ENCODE data around the gene SH2B2.
A peak's percentile ranks its signal among the peaks of the same experiment; 100 is the strongest.
"Not testable (repeated sequence)": the region's sequence is repeated elsewhere in the genome, so short reads cannot be mapped to it uniquely, and the experiment has no call there.

SH2B2 gene

DNA sequence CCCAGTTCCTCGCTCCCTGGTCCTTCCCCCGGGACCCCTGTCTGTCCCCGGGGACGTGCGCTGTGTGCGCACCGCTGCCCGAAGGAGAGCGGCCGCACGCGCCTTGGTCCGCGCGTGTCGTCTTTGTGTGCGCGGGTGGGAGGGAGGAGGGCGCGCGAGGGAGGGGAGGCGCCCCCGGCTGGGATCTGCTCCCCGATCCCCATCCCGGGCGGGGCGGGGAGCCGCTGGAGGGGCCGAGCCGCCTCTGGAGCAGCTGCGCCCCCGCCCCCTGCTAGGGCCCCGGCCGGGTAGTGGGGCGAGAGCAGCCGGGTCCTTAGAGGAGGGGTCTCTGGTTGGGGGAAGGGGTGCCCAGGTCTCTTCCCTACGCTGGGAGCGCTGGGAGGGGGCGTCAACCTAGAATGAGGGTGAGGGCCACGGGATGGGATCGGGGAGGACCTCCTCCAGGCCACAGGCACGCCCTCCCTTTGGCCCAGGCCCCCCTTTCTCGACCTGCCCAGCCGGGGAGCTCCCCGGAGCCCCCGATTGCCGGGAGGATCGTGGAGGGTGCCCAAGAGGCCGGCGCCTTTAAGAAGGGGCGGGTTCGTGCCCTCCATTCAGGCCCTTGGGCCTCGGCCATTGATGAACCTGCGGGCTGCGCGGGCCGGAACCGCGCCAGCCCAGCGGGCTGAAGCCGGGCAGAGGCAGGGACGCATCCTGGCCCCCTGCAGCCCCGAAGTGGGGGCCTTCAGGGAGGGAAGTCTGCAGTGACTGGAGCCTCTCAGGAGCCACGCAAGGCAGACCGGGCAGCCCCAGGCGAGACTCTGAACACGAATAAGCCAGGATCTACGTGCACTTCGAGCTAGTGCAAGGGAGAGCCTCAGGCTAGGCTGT, 678 bp downstream of the SH2B2 start:
- peak; percentile 14 for DNase-seq

DNA sequence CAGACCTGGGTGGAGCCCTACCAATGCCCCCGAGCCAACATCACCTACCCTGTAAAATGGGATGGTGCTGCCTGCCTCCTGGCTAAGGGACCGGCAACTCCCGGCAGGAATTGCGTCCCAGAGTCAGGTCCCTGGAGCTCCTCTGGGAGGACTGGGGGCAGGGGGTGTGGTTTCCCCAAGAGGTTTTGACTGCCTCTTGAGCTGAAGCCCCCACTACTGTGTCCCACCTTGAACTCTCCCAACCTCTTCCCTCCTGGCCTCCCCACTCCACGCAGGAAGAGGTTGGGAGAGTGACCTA, 1.3 kb downstream of the SH2B2 start:
- DNase-seq: no peak

DNA sequence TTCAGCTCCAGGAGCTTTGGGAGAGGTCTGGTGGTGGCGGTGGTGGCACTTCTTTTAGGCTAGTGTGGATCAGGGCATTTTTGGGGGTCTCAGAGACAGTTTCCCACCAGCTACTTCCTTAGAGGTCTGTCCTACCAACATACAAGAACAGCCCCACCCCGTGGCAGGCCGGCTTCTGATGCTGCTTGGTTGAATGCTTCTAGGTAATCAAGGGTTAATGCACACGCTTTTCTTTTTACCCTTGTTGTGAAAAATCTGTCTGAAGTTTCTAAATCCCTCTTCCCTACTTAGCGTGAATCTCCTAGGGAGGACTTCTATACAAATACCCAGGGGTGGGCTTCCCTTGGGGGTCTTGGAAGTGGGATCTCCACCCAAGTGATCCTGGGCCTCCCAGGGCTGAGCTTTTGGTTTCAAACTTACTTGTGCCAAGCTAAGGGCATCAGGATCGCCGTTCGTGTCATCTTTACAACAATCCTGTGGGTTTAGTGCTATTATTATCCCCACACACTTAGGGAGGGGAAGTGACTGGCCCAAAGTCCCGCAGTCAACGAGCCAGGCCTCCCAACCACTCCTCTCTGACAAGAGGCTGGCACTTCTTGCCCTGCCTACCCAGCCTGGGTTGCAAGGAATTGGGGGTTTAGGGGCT, 1.7 kb downstream of the SH2B2 start:
- peak; percentile 22 for DNase-seq

DNA sequence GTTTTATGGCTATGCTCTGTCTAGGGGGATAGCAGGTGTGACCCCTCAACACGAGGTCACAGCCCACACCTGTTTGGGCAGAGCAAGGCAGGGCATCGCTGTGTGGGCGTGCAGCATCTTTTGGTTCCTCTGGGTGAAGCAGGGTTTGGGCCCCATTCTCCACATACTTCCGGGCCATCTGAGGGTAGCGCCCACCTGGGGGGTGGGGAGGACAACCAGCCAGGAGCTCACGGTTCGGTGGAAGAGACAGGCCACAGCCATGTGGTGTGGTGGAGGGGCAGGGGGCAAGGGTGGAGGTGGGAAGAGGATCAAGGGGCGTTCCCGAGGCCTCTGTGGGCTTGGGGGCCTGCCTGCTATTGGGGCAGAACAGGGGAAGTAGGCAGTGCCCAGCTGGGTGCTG, 2.4 kb downstream of the SH2B2 start:
- no peak for DNase-seq

DNA sequence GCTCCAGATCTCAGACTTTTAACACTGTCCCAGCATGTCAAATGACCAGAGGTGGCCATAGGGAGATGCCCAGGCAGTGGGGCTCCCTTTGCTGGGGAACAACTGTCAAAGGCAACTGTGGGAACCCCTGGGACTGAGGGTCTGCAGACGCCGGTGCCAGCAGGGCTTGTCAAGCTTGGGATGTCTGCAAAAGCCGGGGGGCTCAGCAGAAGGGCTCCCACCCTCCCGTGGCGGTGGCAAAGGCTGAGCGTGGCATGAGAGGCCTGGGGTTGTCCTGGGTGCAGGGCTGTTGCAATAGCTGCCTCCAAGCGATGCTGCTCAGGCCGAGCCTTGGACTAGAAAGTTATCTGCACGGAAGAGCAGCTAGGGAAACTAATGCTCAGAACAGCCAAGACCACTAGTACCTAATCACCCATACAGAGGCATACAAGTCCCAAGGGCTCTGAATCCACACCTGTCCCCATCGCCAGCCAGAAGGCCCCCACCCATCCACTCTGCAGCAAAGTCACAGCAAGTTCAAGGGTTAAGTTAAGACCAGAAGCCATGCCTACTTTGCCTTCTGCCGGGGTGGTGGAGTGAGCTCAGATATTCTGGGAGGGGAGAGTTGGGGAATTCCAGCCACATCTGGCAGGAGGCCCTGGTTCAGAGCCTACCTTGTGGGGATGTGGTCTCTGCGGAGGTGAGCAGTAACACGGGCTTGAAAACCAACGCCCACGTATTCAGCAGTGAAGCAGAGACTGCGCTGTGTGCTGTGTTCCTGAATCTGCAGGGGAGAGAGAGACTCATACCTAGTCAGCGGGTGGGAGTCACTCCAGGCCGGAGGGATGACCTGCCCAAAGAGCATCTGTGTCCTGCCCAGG, 4.6 kb downstream of the SH2B2 start:
- DNase-seq: peak; percentile 28

DNA sequence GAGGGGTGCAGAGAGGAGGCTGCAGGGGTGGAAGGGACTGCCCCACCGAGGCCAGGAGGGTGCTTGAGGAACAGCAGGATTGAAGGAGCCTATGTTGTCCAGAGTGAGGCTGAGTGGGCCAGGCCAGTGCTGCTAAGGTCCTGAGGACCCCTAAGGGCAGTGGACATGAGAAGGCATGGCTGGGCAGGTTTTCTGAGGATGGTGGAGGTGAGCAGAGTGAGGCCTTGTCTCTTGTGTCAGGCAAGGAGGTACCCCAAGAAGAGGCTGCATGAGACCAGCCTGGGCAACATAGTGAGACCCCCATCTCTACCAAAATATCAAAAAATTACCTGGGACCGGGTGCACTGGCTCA, 5.2 kb downstream of the SH2B2 start:
- DNase-seq: no peak

DNA sequence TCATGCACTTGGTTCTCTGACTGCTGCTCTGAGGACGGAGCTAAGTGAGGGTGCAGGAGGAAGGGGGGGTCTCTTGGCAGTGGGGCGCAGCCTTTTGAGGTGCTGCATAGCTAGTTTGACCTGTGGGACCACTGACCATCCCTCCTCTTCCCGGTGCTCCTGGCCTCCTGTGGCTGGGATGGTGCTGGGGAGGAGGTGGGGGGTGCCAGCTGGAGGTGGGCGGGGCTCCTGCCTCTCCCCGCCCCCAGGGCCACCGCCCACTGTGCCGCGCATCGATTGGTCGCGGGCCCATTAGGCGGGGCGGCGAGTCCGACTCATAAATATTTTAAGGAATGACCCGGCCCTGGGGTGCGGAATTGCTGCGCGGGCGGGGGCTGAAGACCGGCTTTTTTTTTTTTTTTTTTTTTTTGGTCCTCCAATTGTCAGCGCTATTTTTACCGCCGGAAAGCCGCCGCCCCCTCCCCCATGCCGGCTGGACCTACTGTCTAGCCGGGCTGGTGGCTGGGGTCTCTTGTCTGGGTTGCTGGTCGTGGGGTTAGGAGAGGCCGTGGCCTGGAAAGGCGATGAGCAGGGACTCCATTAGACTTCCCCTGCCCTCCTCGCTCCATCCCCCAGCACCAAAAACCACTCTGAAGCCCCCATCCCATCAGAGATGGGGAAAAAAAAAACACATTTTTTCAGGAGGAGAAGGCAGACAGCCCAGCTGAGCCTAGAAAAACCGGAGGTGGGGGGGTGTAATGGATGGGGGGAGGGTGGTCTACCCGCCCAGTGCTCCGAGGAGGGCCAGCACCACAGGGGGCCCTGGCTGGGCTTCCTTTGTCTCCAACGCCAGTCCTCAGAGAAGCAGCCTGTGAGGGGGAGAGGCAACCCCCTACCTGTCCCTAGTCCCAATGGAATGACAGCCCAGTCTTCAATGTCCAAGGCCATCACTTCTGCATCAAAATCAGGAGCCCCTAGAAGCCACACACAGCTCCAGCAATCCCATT, 6.4 kb downstream of the SH2B2 start:
- DNase-seq: no peak

DNA sequence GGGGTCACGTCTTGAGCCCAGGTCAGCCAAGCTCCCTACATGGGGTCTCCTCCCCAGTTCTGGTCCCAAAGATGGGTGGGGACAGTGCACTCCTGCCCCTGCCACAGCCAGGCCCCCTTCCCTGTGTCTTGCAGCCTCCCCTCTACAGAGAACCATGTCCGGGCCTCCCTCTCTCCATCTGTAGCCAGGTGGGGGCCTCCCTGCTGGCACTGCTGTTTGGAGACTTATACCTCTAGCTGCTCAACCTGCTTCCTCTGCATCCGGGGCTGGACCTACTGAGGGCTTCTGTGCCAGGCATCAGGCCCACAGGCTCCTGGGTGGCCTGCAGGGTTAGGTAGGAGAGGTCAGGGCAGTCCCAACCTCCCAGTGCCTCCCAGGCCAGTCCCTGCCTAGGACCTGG, 7.9 kb downstream of the SH2B2 start:
- no peak for DNase-seq

DNA sequence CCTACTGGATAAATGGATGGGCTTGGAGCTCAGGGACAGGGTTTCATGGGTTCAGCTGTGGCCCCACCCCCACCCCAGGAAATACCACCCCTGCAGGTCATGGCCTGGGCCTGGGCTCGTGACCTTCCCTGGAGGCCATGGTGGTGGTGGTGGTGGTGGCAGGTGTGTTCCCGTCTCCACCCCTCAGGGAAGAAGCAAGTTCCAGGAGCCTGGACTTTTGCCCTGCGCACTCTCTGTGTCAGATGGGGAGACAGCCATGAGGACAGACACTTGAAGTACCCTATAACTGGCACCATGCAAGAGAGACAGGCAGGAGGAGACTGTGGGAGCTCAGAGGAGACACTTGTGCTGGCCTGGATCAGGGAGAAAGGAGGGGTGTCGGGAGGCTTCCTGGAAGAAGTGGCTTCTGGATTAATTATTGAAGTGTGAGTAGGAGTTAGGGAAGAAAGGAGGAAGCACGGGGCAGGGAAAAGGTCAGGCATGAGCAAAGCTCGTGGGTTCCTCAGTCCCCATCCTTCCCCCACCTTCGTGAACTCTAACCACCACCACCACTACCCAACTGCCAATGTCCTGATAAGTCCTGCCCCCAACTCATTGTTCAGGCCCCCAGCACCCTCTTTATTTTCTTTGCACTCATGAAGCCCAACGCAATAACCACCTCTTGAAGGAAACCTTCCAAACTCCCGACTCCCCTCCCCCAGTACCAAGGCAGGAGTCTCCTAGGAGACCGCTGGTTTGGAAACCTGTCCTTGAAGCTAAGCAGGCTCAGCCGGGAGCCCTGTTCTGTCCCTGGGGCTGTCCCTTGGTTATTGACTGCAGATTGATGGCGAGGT, 8.9 kb downstream of the SH2B2 start:
- DNase-seq: no peak

DNA sequence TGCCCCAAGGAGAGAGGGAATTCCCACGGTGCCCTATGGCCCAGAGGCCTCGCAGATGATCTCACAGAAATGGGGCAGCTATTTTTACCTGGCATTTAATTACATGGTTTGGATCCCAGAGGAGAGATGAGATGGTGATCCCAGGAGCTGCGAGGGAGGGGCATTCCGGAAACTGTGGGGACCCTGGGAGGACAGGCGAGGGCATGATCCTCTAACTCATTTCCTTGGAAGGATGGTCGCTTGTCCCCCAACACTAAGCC, 9.4 kb downstream of the SH2B2 start:
- no peak for DNase-seq

DNA sequence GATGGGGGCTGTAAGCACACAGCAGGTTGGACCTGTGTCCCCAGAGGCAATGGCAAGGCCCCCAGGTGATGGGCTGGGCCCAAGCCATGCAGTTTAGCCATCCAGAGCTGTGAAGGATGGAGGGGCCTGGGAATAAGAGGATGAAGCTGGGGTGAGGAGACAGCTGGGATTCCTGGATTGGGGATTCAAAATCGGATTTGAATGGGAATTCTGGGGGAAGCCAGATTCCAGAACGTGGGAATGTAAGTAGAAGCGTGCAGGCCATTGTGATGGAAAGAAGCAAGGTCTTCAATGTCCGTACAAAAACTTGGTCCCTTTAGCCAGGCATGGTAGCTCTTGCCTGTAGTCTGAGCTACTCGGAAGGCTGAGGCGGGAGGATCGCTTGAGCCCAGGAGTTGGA, 9.8 kb downstream of the SH2B2 start:
- no peak for DNase-seq

DNA sequence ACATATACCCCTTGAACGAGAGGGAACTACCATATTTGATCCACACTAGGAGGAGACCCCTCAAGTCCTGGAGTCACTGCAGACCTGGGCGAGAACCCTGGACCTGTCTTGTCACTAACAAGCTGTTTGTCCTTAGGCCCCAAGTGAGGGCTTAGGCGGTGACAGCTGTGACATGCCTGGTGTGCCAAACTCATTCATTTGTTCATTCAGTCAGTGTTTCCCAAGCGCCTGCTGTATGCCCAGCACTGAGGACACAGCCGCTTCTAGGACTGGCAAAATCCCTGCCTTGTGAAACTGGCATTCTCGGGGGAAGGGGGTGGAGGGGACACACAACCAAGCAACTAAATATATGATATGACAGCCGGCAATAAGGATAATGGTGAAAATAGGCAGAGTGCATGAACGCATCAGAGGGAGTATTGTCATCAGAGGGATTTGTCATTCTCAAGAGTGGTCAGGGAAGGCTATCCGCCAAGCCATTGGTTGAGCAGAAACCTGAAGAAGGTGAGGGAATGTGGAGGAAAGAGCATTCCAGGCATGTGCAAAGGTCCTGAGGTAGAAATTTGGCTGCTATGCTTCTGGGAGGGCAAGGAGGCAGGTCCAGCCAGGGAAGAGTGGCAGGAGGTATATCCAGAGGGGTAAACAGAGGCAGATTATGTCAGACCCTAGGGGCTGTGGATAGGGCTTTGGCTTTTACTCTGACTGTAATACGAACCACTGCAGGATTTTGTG, 11.0 kb downstream of the SH2B2 start:
- DNase-seq: no peak

DNA sequence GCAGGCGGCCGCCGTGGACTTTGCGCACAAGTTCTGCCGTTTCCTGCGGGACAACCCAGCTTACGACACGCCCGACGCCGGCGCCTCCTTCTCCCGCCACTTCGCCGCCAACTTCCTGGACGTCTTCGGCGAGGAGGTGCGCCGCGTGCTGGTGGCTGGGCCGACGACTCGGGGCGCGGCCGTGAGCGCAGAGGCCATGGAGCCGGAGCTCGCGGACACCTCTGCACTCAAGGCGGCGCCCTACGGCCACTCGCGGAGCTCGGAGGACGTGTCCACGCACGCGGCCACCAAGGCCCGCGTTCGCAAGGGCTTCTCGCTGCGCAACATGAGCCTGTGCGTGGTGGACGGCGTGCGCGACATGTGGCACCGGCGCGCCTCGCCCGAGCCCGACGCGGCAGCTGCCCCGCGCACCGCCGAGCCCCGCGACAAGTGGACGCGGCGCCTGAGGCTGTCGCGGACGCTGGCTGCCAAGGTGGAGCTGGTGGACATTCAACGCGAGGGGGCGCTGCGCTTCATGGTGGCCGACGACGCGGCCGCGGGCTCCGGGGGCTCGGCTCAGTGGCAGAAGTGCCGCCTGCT, 14.1 kb downstream of the SH2B2 start:
- DNase-seq: no peak

DNA sequence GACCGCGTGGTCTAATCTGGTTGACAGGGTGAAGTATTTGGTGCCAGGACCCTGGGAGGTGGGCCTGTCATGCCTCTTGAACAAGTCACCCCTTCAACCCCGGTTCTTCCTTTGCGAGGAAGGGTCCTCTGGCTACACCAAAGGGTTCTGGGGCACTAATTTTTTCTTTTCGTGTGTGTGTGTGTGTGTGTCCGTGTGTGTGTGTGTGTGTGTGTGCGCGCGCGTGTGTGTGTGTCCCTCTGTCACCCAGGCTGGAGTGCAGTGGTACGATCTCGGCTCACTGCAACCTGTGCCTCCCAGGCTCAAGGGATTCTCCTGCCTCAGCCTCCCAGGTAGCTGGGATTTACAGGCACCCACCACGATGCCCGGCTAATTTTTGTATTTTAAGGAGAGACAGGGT, 14.7 kb downstream of the SH2B2 start:
- not testable (repeated sequence) for DNase-seq

DNA sequence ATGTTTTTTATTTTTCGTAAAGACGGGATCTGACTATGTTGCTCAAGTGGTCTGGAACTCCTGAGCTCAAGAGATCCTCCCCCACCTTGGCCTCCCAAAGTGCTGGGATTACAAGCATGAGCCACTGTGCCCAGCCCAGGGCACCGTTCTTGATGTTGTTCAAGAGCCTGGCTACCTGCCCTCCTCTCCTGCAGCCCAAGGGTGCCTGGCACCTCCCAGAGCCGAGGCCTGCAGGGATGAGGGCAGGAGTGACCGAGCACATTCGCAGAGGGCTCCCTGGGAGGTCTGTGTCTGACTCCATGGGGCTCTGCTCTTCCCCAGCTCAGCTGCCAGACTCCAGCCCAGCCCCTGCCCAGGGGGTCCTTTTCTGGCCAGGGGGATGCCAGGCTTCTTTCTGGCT, 15.4 kb downstream of the SH2B2 start:
- no peak for DNase-seq

DNA sequence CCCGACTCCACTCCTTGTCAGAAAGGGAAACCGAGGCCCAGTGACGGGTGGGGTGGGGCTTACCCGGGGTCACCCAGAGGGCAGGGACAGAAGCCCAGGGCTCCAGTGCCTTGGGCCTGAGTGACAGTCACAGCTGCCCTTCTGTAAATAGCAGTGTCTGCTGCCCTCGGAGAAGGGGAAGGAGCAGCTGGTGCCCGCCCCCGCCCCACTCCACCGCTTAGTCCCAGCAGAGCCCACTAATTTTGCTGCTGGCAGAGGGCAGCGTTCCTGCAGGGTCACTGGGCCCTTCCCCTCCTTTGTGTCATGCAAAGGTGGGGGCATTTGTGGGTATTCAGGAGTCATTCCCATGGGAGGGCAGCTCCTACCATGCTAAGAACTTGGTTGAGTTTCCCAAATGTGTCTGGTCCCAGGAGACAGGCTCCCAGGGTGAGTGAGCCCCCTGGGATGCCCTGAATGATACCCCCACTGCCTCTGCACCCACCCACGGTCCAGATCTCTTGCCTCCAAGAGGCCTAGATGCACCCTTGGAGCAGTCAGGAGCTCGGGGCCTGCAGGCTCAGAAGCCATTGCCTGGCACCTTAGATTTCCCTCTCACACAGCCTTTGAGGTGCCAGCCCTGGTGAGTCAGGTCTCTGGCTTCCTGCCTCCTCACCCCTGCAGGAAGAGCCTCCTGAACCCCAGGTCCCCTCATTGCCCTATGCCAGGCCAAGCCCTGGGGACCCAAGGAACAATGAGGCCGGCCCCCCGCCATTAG, 17.2 kb downstream of the SH2B2 start:
- DNase-seq: no peak

DNA sequence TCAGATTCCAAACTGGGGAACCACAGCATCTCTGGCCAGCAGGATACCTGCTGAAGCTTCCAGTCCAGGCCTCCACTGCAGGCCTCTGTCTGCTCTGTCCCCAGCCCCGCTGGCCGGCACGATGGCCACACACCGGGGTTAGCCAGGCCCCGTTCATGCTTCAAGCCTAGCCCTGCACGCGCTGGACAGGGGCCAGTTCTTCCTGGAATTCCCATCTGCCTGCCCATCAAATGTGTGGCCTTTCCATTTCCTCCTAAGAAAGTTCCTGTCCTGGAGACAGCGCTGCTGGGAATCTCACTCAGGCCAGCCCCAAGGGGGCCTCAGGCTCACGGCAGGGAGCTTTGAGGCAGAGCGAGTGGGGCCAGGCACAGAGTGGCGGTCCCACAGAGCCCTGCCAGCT, 18.0 kb downstream of the SH2B2 start:
- DNase-seq: no peak

DNA sequence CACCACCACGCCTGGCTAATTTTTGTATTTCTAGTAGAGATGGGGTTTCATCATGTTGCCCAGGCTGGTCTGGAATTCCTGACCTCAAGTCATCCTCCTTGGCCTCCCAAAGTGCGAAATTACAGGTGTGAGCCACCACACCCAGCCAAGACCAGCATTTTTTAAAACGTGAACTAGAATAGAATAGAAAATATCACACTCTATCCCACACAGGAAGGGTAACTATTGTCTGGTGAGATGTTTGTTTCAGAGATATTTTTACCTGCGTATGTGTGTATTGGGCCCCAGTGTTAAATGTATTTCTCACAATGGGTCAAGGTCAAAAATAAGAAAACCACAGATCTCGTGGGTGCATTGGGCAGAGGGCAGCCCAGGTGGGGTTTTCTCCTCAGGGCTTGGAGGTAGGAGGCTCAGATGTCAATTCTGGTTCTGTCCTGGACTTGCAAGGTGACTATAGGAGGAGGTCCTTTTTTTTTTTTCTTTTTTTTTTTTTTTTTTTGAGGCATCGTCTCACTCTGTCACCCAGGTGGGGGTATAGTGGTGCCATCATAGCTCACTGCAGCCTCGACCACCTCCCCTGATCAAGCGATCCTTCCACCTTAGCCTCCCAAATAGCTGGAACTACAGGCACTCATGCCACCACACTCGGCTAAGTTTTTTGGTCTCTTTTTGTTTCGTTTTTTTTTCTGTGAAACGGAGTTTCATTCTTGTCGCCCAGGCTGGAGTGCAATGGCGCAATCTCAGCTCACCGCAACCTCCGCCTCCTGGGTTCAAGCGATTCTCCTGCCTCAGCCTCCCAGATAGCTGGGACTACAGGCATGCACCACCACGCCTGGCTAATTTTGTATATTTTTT, 19.0 kb downstream of the SH2B2 start:
- DNase-seq: no peak
